Measurements from ENCODE around the gene FBN1.

GRCh38 chr15:48617619-48618018 lies 27.9 kb downstream of the FBN1 start:
- no peak for TF ChIP-seq CTCF (IDR thresholded peaks at IDR 0.05)
- TF ChIP-seq POLR2AphosphoS5 (IDR thresholded peaks at IDR 0.05), result peak in 3 of 4 donors; percentile 27 to 60 (median 44)
- TF ChIP-seq POLR2A (IDR thresholded peaks at IDR 0.05), result no peak

Data from sigmoid colon (tissue), 4 donors.